Activated T-cell treated with anti-CD3 and anti-CD28 coated beads for 4 hours (primary cell): ENCODE results near the gene CTNND2.
"Not testable (repeated sequence)": the region's sequence is repeated elsewhere in the genome, so short reads cannot be mapped to it uniquely, and the experiment has no call there.

ENCODE experiments used
- DNase-seq: peaks from one replicate; pipeline ENCODE4 v3.0.0-alpha.2; 2020

The CTNND2 gene

GRCh38 chr5:11672385-11673085 lies 231.7 kb downstream of the CTNND2 start:
- no peak for DNase-seq

- no peak for DNase-seq
These were observed 245.9 kb downstream of the CTNND2 start for GRCh38 chr5:11658376-11658775.

- DNase-seq, result no peak
These were observed 247.3 kb downstream of the CTNND2 start for GRCh38 chr5:11656916-11657315.

GRCh38 chr5:11655681-11656080 lies 248.6 kb downstream of the CTNND2 start:
- no peak for DNase-seq

- no peak for DNase-seq
These were observed 253.3 kb downstream of the CTNND2 start for GRCh38 chr5:11650936-11651335.

GRCh38 chr5:11646141-11646540 lies 258.1 kb downstream of the CTNND2 start:
- no peak for DNase-seq

- no peak for DNase-seq
These were observed 261.8 kb downstream of the CTNND2 start for GRCh38 chr5:11642438-11642837.

GRCh38 chr5:11640158-11640873 lies 263.9 kb downstream of the CTNND2 start:
- DNase-seq, result no peak

- DNase-seq, result no peak
These were observed 281.5 kb downstream of the CTNND2 start for GRCh38 chr5:11622785-11623184.

- no peak for DNase-seq
These were observed 284.1 kb downstream of the CTNND2 start for GRCh38 chr5:11620172-11620571.

GRCh38 chr5:11619339-11620024 lies 284.8 kb downstream of the CTNND2 start:
- DNase-seq, result no peak

GRCh38 chr5:11617080-11617479 lies 287.2 kb downstream of the CTNND2 start:
- DNase-seq, result no peak

GRCh38 chr5:11616624-11617023 lies 287.6 kb downstream of the CTNND2 start:
- not testable (repeated sequence) for DNase-seq

- no peak for DNase-seq
These were observed 293.2 kb downstream of the CTNND2 start for GRCh38 chr5:11611011-11611410.

GRCh38 chr5:11609570-11610303 lies 294.5 kb downstream of the CTNND2 start:
- no peak for DNase-seq

GRCh38 chr5:11608530-11608929 lies 295.7 kb downstream of the CTNND2 start:
- DNase-seq, result no peak

GRCh38 chr5:11607944-11608483 lies 296.2 kb downstream of the CTNND2 start:
- DNase-seq, result no peak

GRCh38 chr5:11602298-11602697 lies 301.9 kb downstream of the CTNND2 start:
- DNase-seq, result no peak

GRCh38 chr5:11599499-11599898 lies 304.7 kb downstream of the CTNND2 start:
- DNase-seq, result no peak

- DNase-seq, result no peak
These were observed 307.6 kb downstream of the CTNND2 start for GRCh38 chr5:11596657-11597071.

GRCh38 chr5:11596185-11596584 lies 308.1 kb downstream of the CTNND2 start:
- no peak for DNase-seq

GRCh38 chr5:11595045-11595444 lies 309.2 kb downstream of the CTNND2 start:
- DNase-seq, result no peak

- DNase-seq, result no peak
These were observed 310.2 kb downstream of the CTNND2 start for GRCh38 chr5:11594021-11594420.
